BLaER1 (cell line): ENCODE data around the gene SHKBP1.
A peak's percentile ranks its signal among the peaks of the same experiment; 100 is the strongest.
"Not testable (repeated sequence)": the region's sequence is repeated elsewhere in the genome, so short reads cannot be mapped to it uniquely, and the experiment has no call there.

Experiments used
- H3K27ac ChIP-seq: shearing (Covaris generic); formaldehyde crosslinking; 2 replicates; pipeline ENCODE4 v1.8.1; 2022
- H3K27me3 ChIP-seq: shearing (Covaris generic); formaldehyde crosslinking; 2 replicates; pipeline ENCODE4 v1.8.1; 2022
- H3K36me3 ChIP-seq: shearing (Covaris generic); formaldehyde crosslinking; 2 replicates; pipeline ENCODE4 v1.8.1; 2022
- H3K4me1 ChIP-seq: shearing (Covaris generic); formaldehyde crosslinking; 2 replicates; pipeline ENCODE4 v1.8.1; 2022
- H3K4me2 ChIP-seq: shearing (Covaris generic); formaldehyde crosslinking; 2 replicates; pipeline ENCODE4 v1.8.1; 2022
- H3K4me3 ChIP-seq: shearing (Covaris generic); formaldehyde crosslinking; 2 replicates; pipeline ENCODE4 v1.8.1; 2022
- H3K9ac ChIP-seq: shearing (Covaris generic); formaldehyde crosslinking; 2 replicates; pipeline ENCODE4 v1.8.1; 2022
- H3K9me3 ChIP-seq: shearing (Covaris generic); formaldehyde crosslinking; 2 replicates; pipeline ENCODE4 v1.8.1; 2022
- H4K20me1 ChIP-seq: shearing (Covaris generic); formaldehyde crosslinking; 2 replicates; pipeline ENCODE4 v1.8.1; 2022
- Cebpa-rat ChIP-seq: shearing (Covaris generic); IDR thresholded peaks from 2 replicates; pipeline ENCODE4 v1.8.1; 2022

SHKBP1 gene

DNA sequence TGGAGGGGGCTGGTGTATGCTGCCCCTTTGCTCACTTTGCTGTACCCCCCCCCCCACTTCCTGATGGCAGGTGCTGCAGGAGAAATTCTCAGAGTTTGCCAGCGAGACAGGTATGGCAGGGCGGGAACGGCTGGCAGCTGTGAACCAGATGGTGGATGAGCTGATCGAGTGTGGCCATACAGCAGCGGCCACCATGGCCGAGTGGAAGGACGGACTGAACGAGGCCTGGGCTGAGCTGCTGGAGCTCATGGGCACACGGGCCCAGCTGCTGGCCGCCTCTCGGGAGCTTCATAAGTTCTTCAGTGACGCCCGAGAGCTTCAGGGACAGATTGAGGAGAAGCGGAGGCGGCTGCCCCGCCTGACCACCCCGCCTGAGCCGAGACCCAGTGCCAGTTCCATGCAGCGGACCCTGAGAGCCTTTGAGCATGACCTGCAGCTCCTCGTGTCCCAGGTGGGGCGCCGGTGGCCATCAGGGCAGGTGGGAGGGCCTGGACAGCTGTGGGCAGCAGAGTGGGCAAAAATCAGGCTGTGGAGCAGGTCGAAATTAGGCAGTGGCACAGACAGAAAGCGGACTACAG is 19.6 kb upstream of the SHKBP1 start:
- Histone ChIP-seq H4K20me1 (no peaks in the 10 kb centered on the region), H3K4me3 (no peak overlapping the region)

DNA sequence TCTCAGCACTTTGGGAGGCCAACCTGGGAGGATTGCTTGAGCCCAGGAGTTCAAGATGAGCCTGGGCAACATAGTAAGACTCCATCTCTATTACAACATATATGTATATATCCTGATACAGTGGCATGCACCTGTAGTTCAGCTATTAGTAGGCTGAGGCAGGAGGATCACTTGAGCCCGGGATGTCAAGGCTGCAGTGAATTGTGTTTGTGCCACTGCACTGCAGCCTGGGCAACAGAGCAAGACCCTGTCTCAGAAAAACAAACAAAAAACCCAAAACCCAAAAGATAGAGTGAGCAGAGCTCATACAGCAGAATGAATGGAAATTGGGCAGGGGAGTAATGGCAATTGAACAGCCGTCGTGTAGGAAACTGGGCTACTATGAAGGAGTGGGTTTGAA is 17.3 kb upstream of the SHKBP1 start:
- Histone ChIP-seq H3K4me2 (no peak overlapping the region), H3K36me3 (no peaks in the 10 kb centered on the region), H4K20me1 (no peaks in the 10 kb centered on the region), H3K4me1 (peaks cover 10% of the 10 kb centered on the region; the same call in 1 of the 2 replicates), H3K9me3 (no peaks in the 10 kb centered on the region), H3K9ac (no peak overlapping the region), H3K27ac (no peak overlapping the region), H3K27me3 (peaks cover 11% of the 10 kb centered on the region), H3K4me3 (no peak overlapping the region)
- TF ChIP-seq Cebpa-rat: no peak

More for the DNA sequence above, 19.6 kb upstream of the SHKBP1 start:
- H3K36me3 ChIP-seq: no peaks in the 10 kb centered on the region
- no peak overlapping the region for H3K27ac ChIP-seq
- H3K9ac ChIP-seq: no peak overlapping the region
- TF ChIP-seq Cebpa-rat: no peak
- peaks cover 29% of the 10 kb centered on the region for H3K27me3 ChIP-seq
- H3K4me2 ChIP-seq: no peak overlapping the region
- H3K9me3 ChIP-seq: no peaks in the 10 kb centered on the region
- H3K4me1 ChIP-seq: peaks cover 14% of the 10 kb centered on the region; the same call in 1 of the 2 replicates

DNA sequence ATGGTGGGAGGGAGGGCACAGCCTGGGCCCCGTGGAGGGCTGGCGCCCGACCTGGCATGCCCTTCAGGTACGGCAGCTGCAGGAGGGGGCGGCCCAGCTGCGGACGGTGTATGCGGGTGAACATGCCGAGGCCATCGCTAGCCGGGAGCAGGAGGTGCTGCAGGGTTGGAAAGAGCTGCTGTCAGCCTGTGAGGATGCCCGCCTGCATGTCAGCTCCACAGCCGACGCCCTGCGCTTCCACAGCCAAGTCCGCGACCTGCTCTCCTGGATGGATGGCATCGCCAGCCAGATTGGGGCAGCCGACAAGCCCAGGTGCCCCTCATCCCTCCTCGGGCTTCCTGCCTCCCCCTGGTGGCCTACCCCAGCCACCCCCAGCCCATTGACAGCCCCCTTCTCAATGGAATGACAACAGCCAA is 16.6 kb upstream of the SHKBP1 start:
- H3K4me2 ChIP-seq: no peak overlapping the region
- TF ChIP-seq Cebpa-rat: no peak
- H3K9ac ChIP-seq: no peak overlapping the region
- H3K36me3 ChIP-seq: no peaks in the 10 kb centered on the region
- no peak overlapping the region for H3K27ac ChIP-seq
- H4K20me1 ChIP-seq: no peaks in the 10 kb centered on the region
- H3K27me3 ChIP-seq: peaks cover 4% of the 10 kb centered on the region; the same call in 1 of the 2 replicates
- no peak overlapping the region for H3K4me3 ChIP-seq
- peaks cover 7% of the 10 kb centered on the region; the same call in 1 of the 2 replicates for H3K4me1 ChIP-seq
- no peaks in the 10 kb centered on the region for H3K9me3 ChIP-seq

DNA sequence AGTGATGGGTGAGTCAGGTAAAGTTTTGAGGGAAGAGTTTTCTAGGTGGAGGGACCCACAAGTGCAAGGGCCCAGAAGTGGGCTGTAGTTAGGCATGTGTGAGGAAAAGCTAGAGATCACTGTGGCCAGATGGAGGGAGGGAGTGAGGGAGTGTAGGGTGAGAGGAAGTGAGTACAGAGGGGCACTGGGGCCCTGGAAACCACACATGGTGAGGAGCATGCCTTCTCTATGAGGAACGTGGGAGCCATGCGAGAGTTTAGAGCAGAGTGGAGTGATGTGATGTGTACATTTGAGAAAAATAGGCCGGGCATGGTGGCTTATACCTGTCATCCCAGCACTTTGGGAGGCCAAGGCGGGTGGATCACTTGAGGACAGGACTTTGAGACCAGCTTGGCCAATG is 14.7 kb upstream of the SHKBP1 start:
- no peak overlapping the region for H3K9ac ChIP-seq
- no peak overlapping the region for H3K27ac ChIP-seq
- no peaks in the 10 kb centered on the region for H4K20me1 ChIP-seq
- no peaks in the 10 kb centered on the region for H3K9me3 ChIP-seq
- H3K36me3 ChIP-seq: no peaks in the 10 kb centered on the region
- peaks cover 15% of the 10 kb centered on the region for H3K27me3 ChIP-seq
- peak overlapping the region; percentile 15; the same call in 1 of the 2 replicates for H3K4me2 ChIP-seq
- no peak overlapping the region for H3K4me3 ChIP-seq
- no peak for TF ChIP-seq Cebpa-rat
- H3K4me1 ChIP-seq: peaks cover 7% of the 10 kb centered on the region; the same call in 1 of the 2 replicates

DNA sequence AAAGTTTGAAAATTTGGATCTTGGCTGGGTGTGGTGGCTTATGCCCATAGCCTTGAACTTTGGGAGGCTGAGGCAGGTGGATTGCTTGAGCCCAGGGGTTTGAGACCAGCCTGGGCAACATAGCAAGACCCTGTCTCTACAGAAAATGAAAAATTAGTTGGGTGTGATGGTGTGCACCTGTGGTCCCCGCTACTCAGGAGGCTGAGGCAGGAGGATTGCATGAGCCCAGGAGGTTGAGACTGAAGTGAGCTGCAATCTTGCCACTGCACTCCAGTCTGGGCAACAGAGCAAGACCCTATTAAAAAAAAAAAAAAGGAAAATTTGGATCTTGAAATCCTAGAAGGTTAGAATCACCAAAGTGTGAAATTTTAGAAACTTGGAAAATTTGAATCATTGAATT is 12.1 kb upstream of the SHKBP1 start:
- H4K20me1 ChIP-seq, H3K27ac ChIP-seq, H3K4me3 ChIP-seq, H3K36me3 ChIP-seq, H3K4me2 ChIP-seq, H3K9ac ChIP-seq, H3K4me1 ChIP-seq, H3K9me3 ChIP-seq: not testable (repeated sequence)
- peaks cover 40% of the 10 kb centered on the region for H3K27me3 ChIP-seq

DNA sequence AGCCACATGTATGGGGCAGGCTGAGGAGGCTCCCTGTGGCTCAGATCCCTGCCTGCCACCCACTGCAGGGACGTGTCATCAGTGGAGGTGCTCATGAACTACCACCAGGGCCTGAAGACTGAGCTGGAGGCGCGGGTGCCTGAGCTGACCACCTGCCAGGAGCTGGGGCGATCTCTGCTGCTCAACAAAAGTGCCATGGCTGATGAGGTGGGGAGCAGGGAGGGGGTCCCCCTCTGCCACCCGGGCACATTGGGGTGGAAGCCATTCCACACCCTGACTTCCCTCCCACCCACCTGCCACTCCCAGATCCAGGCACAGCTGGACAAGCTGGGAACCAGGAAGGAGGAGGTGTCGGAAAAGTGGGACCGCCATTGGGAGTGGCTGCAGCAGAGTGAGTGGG is 11.3 kb upstream of the SHKBP1 start:
- peaks cover 40% of the 10 kb centered on the region for H3K27me3 ChIP-seq
- no peak overlapping the region for H3K9ac ChIP-seq

DNA sequence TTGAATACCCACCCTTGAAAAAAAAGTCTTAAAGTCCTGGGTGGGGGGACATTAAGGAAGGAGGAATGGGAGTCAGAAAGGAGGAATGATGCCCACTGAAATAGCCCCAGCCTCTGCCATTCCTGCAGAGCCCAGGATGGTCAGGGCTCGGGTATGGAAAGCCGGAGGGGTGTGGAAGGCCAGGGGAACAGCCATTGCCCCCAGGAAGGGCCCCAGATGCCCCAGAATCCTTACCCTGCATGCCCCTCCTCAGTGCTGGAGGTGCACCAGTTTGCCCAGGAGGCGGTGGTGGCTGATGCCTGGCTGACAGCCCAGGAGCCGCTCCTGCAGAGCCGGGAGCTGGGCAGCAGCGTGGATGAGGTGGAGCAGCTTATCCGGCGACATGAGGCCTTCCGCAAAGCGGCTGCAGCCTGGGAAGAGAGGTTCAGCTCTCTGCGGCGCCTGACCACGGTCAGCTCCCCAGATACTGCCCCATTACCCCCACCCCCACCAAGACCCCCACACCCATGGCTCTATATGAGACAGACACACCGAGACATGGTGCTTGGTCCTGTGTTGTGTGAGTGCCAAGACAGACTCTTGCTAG is 10.7 kb upstream of the SHKBP1 start:
- Histone ChIP-seq H3K4me2 (no peak overlapping the region), H3K27me3 (peaks cover 40% of the 10 kb centered on the region), H4K20me1 (no peaks in the 10 kb centered on the region), H3K4me1 (peaks cover 18% of the 10 kb centered on the region), H3K4me3 (no peak overlapping the region), H3K36me3 (no peaks in the 10 kb centered on the region), H3K9ac (no peak overlapping the region), H3K9me3 (no peaks in the 10 kb centered on the region), H3K27ac (no peak overlapping the region)
- TF ChIP-seq Cebpa-rat: no peak

More for the DNA sequence above, 11.3 kb upstream of the SHKBP1 start:
- H3K4me1 ChIP-seq: peaks cover 16% of the 10 kb centered on the region
- H3K4me3 ChIP-seq: no peak overlapping the region
- H3K36me3 ChIP-seq: no peaks in the 10 kb centered on the region
- no peaks in the 10 kb centered on the region for H4K20me1 ChIP-seq
- no peak for TF ChIP-seq Cebpa-rat
- H3K4me2 ChIP-seq: no peak overlapping the region
- H3K27ac ChIP-seq: no peak overlapping the region
- H3K9me3 ChIP-seq: no peaks in the 10 kb centered on the region

DNA sequence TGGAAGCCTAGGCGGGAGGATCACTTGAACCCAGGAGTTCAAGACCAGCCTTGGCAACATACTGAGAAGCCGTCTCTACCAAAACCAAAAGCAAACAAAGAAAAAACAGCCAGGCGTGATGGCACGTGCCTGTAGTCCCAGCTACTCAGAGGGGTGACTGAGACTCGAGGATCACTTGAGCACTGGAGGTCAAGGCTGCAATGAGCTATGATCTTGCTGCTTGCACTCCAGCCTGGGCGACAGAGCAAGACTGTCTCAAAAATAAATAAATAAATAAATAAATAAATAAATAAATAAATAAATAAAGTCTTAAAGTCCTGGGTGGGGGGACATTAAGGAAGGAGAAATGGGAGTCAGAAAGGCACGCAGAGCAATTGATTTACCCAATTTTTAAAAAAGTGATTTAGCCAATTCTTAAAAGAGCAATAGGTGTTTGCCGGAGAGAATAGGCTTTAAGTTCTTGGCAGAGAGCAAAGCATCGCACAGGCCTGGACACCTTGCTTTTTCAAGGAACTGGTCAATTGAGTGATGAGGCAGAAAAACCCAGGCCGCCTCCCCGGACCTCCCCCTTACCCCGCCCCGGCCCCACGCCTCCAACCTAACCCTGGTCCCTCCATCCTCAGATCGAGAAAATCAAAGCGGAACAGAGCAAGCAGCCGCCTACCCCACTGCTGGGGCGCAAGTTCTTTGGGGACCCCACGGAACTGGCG is 9.5 kb upstream of the SHKBP1 start:
- no peak overlapping the region for H3K27ac ChIP-seq
- no peaks in the 10 kb centered on the region for H4K20me1 ChIP-seq
- H3K4me1 ChIP-seq: peaks cover 24% of the 10 kb centered on the region
- H3K4me3 ChIP-seq: no peak overlapping the region
- no peaks in the 10 kb centered on the region for H3K36me3 ChIP-seq
- no peak overlapping the region for H3K4me2 ChIP-seq
- H3K9ac ChIP-seq: no peak overlapping the region
- peaks cover 40% of the 10 kb centered on the region for H3K27me3 ChIP-seq
- no peaks in the 10 kb centered on the region for H3K9me3 ChIP-seq
- no peak for TF ChIP-seq Cebpa-rat

DNA sequence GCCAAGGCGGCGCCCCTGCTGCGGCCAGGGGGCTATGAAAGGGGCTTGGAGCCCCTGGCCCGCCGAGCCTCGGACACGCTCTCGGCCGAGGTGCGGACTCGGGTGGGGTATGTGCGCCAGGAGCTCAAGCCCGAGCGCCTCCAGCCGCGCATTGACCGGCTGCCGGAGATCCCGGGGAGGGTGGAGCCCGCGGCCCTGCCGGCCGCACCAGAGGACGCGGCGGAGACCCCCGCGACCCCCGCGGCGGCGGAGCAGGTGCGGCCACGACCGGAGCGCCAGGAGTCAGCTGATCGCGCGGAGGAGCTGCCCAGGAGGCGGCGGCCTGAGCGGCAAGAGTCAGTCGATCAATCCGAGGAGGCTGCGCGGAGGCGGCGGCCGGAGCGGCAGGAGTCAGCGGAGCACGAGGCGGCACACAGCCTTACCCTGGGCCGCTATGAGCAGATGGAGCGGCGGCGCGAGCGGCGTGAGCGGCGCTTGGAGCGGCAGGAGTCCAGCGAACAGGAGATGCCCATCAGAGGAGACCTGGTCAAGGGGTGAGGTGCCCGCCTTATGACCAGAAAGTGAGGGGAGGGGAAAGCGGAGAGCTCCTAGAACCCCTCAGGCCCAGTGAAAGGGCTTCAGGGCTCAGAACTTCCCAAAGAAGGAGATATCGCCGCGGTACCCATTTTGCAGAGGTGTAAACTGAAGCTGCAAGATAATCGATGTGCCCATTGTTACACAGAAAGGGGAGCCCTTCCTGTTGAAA is 8.8 kb upstream of the SHKBP1 start:
- Histone ChIP-seq H3K4me3 (no peak overlapping the region), H3K9ac (no peak overlapping the region), H3K36me3 (no peaks in the 10 kb centered on the region), H3K9me3 (no peaks in the 10 kb centered on the region), H3K27me3 (peaks cover 40% of the 10 kb centered on the region), H3K4me2 (no peak overlapping the region), H4K20me1 (no peaks in the 10 kb centered on the region), H3K4me1 (peaks cover 26% of the 10 kb centered on the region), H3K27ac (no peak overlapping the region)
- TF ChIP-seq Cebpa-rat: no peak
